Activated gamma-delta T cell (primary cell): ENCODE measurements around the gene MBD5.

Experiments used
- DNase-seq: peaks from one replicate; lab custom pipeline; 2025; lab: John Stamatoyannopoulos, UW

MBD5 gene

GRCh38 chr2:148023861-148024260 lies 3.0 kb downstream of the MBD5 start:
- no peak for DNase-seq

GRCh38 chr2:148026573-148026972 lies 5.7 kb downstream of the MBD5 start:
- no peak for DNase-seq

- DNase-seq: no peak
Observed at GRCh38 chr2:148027822-148028221, 6.9 kb downstream of the MBD5 start.

GRCh38 chr2:148028781-148029180 lies 7.9 kb downstream of the MBD5 start:
- DNase-seq: no peak

GRCh38 chr2:148031152-148031551 lies 10.3 kb downstream of the MBD5 start:
- no peak for DNase-seq

GRCh38 chr2:148032215-148032614 lies 11.3 kb downstream of the MBD5 start:
- DNase-seq: no peak

GRCh38 chr2:148039783-148040182 lies 18.9 kb downstream of the MBD5 start:
- no peak for DNase-seq

- DNase-seq: no peak
Observed at GRCh38 chr2:148042219-148042618, 21.3 kb downstream of the MBD5 start.

GRCh38 chr2:148044322-148044721 lies 23.4 kb downstream of the MBD5 start:
- no peak for DNase-seq

- DNase-seq: no peak
Observed at GRCh38 chr2:148046802-148047201, 25.9 kb downstream of the MBD5 start.

- DNase-seq: no peak
Observed at GRCh38 chr2:148048475-148049221, 27.8 kb downstream of the MBD5 start.

GRCh38 chr2:148049284-148049683 lies 28.4 kb downstream of the MBD5 start:
- DNase-seq: no peak

- no peak for DNase-seq
Observed at GRCh38 chr2:148052687-148053086, 31.8 kb downstream of the MBD5 start.

- no peak for DNase-seq
Observed at GRCh38 chr2:148058641-148059040, 37.8 kb downstream of the MBD5 start.

- no peak for DNase-seq
Observed at GRCh38 chr2:148063633-148064032, 42.7 kb downstream of the MBD5 start.

GRCh38 chr2:148065936-148066335 lies 45.0 kb downstream of the MBD5 start:
- DNase-seq: no peak

GRCh38 chr2:148067801-148068200 lies 46.9 kb downstream of the MBD5 start:
- no peak for DNase-seq

- no peak for DNase-seq
Observed at GRCh38 chr2:148071351-148071750, 50.5 kb downstream of the MBD5 start.

- no peak for DNase-seq
Observed at GRCh38 chr2:148096012-148096411, 75.1 kb downstream of the MBD5 start.

- DNase-seq: no peak
Observed at GRCh38 chr2:148102641-148103040, 81.8 kb downstream of the MBD5 start.

GRCh38 chr2:148103946-148104345 lies 83.1 kb downstream of the MBD5 start:
- DNase-seq: no peak

- DNase-seq: no peak
Observed at GRCh38 chr2:148106331-148106730, 85.4 kb downstream of the MBD5 start.

GRCh38 chr2:148108385-148108784 lies 87.5 kb downstream of the MBD5 start:
- DNase-seq: no peak

- DNase-seq: no peak
Observed at GRCh38 chr2:148110184-148110583, 89.3 kb downstream of the MBD5 start.
